Myocyte (in vitro differentiated cells): ENCODE measurements around the gene ATP6AP2. TPM values are rescaled to one million over a fixed set of nuclear protein-coding genes. Genes with fewer than 3 reads are reported as not detected.
"Not testable (repeated sequence)": the region's sequence is repeated elsewhere in the genome, so short reads cannot be mapped to it uniquely, and the experiment has no call there.

Source experiments
- DNase-seq: peaks from one replicate; pipeline ENCODE4 v3.0.0-alpha.2; 2012; ENCODE audit warnings: low read depth
- polyA plus RNA-seq: library from polyadenylated mRNA; unstranded; fragments of >200 nt; gene quantifications from one replicate; pipeline ENCODE4 v1.2.1, GENCODE V29; 2012; ENCODE audit warnings: missing spikeins
- total RNA-seq: library from RNA; depleted of rRNA; stranded (reverse); fragments of >200 nt; gene quantifications from 2 replicates; pipeline ENCODE4 v1.2.3, GENCODE V29; 2014

The ATP6AP2 gene, protein sequence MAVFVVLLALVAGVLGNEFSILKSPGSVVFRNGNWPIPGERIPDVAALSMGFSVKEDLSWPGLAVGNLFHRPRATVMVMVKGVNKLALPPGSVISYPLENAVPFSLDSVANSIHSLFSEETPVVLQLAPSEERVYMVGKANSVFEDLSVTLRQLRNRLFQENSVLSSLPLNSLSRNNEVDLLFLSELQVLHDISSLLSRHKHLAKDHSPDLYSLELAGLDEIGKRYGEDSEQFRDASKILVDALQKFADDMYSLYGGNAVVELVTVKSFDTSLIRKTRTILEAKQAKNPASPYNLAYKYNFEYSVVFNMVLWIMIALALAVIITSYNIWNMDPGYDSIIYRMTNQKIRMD
- total RNA-seq: 98.7 and 104 TPM in 2 replicates
- polyA plus RNA-seq: 144 TPM

DNA sequence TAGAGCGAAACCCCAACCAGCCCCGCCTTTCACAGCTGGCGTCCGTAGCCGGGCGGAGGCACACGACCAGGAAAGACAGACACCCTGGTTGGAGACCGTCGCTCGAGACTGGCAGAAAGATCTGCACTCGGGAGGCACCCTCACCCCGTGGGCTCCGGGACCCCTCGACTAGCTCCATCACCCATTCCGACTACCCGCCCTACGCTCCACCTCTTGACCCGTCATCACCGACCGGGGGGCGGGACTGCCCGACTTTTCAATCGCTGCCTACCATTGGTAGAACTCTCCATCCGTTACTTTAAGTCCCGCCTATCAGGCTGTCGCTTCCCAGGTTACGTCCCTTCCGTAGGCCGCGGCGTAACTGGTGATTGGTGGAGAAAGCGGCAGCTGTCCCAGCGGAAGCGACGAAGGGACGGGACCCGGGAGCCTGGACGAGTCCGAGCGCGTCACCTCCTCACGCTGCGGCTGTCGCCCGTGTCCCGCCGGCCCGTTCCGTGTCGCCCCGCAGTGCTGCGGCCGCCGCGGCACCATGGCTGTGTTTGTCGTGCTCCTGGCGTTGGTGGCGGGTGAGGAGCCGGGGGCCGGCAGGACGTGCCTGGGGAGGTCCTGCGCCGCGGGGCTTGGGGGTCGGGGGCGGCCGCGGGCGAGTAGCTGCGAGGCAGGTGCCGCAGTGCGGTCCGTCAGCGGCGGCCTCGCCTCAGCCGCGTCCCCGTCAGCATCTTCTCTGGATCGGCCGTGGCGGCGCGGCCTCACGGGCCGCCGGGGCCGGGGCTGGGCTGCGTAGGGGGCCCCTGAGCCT lies at the start of gene ATP6AP2:
Gene ATP6AP2 (plus strand): TSS at position 434 of the 799 bp plus-strand sequence. CDS start 96 bp downstream, at position 530.
- DNase-seq: peak; percentile 95

DNA sequence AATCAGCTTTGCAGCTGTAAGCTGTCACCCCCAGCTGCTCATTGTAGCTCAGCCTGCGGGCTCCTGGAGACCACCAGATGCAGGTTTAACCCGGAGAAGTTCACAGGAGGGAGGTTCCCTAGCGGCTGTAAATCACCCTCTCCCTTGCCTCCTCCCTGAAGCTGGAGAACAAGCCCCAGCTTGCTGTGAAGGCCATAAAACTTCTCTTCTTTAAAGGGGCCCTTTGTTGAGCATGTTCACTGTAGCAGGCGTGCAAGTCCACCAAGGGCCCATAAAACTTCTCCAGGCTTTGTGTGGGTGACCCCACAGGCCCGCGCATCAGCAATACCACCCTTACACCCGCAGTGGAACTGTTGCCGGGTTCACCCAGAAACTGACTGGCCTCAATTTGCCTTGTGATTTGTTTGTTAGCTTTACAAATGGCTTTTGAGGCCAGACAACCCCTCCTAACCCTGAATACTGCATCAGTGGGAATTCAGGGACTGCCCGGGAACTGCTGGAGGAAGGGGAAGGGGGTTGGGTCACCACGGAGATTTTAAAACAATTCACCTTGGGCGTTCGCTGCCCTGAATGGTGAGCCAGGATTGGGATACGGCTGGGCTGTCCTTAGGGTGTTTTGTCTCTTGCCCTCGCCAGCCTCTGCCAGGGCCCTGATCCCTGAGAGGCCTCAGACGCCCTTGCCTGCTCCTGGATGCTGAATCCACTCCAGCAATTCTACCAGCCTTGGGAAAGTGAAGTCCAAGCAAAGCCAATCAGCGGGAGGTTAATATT lies 49.5 kb upstream of the ATP6AP2 start:
- DNase-seq: no peak

DNA sequence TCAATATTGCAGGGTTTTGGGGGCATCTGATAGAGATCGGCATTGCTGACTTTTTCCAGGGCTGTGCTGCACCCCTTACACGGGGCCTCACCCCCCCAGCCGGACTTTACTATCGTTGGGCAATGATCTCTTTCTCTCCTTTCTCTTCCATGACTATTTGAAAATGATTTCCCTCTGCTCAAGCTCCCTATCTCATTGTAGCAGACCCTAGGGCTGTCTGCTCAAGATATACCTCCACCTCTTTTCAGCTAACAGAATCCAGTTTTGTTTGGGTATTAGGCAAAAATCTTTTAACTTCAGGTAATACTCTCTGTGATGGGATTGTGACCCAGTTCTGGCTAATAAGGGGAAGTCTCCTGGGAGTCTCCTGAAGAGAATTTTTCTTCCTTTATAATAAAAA lies 43.5 kb upstream of the ATP6AP2 start:
- no peak for DNase-seq

DNA sequence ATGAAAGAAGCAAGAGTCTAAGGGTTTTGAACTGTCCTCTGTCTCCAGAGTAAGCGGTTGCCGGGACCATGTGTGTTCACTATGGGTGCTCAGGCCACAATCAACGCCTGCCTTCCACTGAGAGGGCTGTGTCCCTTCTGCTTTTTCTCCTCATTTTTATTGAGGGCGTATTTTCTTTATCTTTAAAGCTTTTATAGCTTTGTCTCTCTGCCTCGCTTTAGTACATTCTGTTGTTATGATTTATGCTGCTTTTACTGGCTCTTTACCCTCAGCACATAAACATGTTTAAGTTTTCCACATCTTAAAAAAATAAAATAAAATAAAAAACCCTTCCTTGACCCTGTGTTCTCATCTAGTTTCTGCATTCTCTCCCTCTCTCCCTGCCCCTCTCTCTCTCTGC lies 42.4 kb upstream of the ATP6AP2 start:
- DNase-seq: no peak

DNA sequence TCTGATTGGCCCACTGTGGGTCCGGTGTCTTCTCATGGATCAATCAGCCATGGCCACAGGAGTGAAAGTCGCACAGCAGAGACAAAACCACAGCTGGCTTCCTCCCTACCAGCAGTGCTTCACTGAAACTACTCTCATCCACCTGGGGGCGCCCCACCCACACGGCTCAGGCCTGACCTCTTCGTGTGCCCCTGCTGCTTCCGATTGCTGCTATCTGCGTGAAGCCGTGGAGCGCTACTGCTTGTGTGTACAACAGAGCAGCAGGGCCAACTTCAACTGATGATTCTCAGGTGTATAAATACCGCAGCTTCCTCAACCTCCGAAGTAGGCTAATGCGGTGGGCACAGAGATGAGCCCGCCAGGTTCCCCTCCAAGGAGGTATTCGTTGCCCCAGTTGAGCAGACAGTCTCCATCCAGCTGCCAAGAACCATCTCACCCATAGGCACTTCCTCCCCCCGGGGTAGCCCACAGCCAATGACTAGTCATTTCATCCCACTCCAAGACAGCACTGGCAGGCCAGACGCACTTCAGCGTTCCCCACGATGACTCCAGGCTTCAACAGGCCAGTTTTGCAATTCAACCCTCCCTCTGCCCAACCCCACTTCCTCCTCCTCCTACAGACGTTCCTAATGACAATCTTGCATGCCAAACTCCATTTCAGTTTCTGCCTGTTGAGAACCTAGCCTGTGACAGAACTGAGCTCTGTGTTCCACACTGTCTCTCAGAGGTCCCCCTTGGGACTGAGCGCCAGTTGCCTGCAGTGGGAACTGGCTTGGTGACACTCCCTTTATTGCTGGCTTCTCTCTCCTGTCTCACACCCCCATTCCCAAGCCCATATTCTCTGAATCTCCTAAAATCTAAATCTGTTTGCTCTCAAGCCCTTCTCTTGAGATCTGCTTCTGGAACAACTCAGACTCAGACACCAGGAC lies 41.3 kb upstream of the ATP6AP2 start:
- peak; percentile 36 for DNase-seq

DNA sequence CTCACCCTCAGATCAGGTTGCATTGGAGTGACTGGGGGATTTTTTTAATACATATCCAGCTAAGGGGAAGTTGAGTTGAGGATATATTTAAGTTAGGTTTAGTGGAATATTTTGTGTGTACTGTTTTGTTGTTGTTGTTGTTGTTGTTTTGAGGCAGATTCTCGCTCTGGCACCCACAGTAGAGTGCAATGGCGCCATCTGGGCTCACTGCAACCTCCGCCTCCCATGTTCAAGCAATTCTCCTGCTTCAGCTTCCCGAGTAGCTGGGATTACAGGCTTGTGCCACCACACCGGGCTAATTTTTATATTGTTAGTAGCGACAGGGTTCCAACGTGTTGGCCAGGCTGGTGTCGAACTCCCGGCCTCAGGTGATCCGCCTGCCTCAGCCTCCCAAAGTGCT lies 38.6 kb upstream of the ATP6AP2 start:
- DNase-seq: no peak

DNA sequence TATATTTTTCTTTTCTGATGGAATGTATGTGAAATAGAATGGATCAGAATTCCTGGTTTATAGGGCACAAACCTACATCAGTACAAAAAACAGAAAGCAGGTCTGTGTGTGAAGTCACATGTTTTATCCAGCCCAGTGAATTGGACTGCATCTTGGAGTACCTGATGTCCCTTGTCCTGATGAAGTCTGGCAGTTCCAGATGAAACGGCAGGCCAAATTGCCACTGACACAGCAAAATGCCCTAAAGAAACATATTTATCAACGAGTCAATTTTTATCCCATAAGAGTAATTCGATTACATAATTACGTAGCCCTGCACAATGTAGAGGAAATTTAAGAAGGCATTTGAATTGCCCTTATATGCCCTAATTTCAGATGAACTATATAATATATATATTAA lies 37.8 kb upstream of the ATP6AP2 start:
- no peak for DNase-seq

DNA sequence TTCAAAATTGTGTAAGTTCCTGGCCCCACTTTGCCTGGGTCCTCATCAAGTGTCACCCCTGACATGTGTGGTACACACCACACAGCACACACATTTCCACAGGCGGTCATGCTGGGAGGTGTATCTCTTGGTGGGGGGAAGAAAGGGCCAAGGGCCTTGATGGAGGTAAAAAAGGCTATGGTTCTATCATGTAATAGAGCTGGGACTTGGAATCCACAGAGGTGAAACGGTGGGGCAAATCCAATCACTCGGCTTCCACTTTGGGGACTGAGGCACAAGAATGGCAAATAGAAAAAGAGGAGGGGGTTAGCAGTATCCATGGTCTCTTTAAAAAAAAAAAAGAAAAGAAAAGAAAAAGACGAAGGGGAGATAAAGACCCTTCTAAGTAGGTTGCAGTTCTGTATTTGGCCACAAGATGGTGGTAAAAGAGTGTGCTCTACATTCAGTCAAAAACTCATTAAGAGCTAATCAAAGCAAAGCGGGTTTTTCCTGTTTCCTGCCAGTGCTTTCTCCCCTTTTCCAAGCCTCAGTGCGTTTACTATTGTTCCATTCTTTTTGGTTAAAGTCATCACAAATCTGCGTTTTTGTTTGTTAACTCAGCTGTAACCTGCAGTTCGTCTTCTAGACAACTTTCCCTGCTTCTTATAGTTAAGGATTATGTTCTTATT lies 37.0 kb upstream of the ATP6AP2 start:
- peak; percentile 47 for DNase-seq

DNA sequence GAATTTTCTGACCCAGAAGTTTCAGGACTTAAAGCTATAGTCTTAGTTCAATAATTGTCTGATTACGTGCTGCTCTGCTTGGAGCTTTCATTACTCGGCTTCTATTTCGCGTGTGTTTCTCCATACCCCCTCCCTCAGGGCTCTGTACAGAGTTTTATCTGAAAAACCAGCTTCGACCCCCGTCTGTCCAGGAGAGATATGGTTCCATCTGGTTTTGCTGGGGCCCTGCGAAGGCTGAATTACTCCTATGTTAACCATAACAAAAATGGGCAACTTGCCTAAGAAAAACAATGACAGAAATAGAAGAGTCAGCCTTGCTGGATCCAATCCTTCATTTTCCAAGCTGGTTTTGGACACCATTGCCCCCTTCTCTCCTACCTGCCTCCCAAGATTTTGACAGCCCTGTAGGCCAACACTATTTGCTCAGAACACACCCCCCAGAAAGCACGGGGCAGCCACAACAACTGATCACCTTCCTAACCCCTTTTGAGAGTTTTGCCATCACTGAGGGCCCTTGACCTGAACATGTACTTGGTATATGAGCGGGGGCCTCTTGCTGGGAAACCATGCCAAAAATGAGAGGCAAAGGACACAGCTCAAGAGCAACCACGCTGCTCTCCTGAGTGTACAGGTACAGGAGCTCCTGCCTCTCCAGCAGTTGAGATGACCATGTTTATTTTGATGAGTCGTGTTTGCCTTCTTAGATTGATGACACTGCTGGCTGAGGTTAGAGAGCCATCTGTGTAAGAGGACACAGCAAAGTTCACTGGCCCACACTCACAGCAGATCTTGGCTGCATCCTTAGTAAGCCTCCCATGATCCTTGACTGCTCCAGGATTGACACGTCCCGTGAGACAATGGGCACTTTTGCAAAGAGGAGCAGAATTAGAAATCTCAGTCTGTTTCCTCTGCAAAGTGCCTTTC lies 36.2 kb upstream of the ATP6AP2 start:
- peak; percentile 30 for DNase-seq

DNA sequence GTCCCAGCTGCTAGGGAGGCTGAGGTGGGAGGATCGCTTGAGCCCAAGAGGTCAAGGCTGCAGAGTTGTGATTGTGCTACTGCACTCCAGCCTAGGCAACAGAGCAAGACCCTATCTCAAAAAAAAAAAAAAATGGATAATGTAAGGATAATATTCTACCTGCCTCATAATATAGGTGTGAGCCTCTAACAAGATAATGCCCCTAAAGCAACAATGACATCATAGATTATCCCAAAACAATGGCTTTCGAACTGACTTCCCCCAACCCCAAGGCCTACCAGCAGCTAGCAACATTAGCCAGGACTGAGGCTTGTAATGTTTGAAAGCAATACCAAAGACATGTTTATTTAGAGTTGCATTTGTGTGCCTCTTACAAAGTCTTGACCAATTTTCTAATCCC lies 33.9 kb upstream of the ATP6AP2 start:
- DNase-seq: no peak

DNA sequence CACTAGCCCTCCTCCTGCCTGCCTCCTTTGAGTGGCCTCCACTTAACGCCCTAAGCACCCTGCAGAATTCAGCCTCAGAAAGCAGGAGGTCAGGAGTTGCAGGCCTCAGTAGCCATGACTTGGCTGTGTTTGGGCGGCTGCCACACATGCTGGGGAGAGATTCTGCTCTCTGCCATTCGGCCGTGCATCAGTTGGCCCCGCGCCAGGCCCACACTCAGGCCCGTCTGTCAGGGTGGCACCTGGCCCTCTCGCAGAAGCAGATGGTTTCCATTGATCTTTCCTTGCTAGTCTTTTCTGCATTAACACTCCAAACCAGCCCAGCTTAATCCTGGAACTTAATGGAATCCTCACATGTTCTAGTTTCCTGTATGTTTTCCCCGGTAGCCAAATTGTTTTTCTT lies 30.7 kb upstream of the ATP6AP2 start:
- DNase-seq: no peak

DNA sequence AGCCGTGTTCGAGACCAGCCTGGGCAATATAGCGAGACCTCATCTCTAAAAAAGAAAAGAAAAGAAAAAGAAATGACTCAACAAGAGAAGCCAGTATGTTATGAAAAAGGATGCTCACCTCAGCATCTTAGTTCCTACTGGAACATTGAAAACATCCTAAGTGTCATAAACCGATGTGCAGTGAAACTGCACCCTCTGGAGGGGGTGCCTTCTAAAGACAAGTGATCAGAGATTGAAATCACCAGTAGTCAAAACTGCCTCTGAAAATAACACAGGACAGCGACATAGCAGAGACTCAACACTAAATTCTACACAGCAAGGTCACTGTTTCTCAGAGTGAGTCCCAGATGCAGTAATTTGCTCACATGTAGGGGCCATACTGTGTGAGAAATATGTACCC lies 28.0 kb upstream of the ATP6AP2 start:
- DNase-seq: no peak

DNA sequence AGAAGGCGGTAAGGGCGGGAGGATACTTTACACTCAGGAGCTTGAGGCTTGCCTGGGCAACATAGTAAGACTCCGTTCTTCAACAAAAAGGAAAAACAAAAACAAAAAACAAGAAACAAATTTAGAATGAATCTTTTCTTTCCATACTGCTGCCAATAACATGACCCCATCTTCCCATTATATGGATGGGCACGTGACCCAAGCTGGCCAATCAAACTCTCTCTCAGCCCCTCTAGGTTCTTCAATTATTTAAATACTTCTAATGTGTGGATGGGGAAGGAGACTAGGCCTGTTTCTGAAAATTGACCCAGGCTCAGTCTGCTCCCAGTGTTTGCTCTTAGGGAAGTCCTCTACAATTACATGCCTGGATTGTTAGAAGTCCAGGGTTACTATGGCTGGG lies 22.2 kb upstream of the ATP6AP2 start:
- no peak for DNase-seq

DNA sequence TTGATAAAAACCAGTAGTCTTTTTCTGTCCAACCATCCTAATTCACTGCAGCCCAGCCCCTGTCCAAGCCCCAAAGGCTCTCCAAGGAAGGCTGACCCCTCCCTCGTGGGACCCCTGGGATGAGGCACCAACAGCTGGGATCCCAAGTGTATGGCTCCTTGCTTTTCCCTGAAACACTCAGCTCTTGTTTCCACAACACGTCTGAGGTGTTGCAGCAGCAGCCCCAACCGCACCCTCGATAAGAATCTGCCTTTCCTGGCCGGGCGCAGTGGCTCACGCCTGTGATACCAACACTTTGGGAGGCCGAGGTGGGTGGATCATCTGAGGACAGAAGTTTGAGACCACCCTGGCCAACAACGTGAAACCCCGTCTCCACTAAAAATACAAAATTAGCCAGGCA lies 17.0 kb upstream of the ATP6AP2 start:
- DNase-seq: no peak

DNA sequence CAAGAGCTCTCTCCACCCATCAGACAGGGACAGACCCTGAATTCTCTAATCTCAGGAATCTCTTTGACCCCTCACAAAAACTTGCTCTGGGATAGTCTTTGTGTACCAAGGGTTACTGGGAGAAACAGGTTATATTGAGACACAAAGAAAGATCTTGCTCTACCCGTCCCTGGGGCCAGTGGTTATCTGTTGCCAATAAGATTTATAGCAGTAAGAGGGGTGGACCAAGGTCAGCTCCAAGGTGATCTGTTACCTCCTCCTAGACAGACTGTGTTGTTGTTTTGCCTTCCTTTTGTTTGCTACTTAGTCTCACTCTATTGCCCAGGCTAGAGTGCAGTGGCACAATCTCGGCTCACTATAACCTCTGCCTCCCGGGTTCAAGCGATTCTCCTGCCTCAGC lies 16.3 kb upstream of the ATP6AP2 start:
- no peak for DNase-seq

DNA sequence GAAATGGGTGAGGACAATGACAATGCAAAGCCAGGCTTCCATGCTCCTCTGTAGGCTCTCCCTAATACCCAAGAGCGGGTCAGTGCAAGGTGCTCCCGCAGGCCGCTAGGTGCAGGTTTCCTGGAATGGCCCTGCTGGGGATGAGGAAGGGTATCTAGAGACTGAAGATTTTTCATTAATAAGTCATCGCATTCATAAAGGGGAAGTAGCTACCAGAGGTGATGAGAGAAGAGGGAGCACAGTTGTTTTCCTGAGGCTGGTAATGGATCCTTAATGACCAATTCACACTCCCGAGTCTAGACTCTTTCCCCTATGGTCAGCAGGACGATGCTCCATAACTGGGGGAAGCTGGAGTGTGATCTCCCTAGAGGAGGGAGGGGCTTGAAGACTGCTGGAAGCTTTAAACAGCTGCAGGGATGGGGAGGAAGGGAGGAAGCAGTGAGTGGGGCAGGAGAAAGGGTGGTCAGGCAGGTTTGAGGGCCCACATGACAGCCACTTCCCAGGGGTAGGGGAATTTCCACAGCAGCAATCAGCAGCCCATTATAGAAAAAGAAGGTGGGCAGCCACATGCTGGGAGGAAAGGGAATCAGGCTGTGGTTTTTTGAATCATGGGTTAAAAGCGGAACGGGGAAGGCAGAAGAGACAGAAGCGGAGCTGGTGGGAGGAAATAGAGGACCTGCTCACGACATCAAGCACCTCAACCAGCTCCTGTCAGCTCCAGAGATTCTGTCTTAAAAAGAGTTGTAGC lies 10.2 kb upstream of the ATP6AP2 start:
- peak; percentile 54 for DNase-seq

DNA sequence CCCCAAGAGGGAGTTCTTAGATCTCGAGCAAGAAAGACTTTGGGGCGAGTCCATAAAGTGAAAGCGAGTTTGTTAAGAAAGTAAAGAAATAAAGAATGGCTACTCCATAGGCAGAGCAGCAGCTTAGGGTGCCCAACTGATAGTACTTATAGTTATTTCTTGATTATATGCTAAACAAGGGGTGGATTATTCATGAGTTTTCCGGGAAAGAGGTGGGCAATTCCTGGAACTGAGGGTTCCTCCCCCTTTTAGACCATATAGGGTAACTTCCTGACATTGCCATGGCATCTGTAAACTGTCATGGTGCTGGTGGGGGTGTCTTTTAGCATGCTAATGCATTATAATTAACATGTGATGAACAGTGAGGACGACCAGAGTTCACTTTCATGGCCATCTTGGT lies 9.6 kb upstream of the ATP6AP2 start:
- not testable (repeated sequence) for DNase-seq

DNA sequence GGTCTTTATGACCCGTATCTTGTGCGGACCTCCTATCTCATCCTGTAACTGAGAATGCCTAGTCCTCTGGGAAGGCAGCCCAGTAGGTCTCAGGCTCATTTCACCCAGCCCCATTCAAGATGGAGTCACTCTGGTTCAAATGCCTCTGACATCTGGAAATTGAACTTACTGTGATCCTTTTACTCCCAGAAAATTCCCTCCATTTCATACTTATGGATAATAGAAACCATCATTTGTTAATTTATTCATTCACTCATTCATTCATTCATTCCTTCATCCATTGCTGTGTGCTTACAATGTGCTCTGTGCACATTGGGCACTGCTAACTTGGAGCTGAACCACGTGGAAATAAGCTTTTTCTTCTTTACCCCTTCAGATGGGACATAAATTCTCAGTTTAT lies 9.2 kb upstream of the ATP6AP2 start:
- no peak for DNase-seq
